LoVo (cell line): ENCODE data around the gene SLC25A4.
"Not testable (repeated sequence)": the region's sequence is repeated elsewhere in the genome, so short reads cannot be mapped to it uniquely, and the experiment has no call there.

Experiments used
- DNase-seq: peaks from one replicate; pipeline ENCODE4 v3.0.0-alpha.2; 2016; ENCODE audit warnings: low spot score

Gene SLC25A4

DNA sequence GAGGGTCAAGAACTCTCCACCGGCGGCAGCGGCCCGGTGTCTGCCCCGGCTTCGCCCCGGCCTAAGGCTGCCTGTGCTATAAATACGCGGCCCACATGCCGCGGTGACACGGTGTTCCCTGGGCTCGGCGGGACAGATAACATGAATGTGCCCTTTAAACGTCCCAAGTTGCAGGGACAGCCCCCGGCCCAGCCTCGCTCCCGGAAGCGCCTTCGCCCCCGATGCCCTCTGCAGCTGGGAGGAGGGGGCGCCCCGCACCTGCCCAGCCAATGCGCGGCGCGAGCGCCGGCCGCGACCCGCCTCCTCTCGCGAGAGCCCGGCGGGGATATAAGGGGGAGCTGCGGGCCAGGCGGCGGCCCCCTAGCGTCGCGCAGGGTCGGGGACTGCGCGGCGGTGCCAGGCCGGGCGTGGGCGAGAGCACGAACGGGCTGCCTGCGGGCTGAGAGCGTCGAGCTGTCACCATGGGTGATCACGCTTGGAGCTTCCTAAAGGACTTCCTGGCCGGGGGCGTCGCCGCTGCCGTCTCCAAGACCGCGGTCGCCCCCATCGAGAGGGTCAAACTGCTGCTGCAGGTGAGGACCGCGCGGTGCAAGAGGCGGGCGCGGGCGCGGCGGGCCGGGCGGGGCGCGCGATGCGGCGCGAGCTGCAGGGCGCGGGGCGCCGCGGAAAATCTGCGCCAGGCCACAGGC is at the start of gene SLC25A4:
TSS of gene SLC25A4 (plus strand) at position 355 of the 689 bp plus-strand sequence. CDS start at position 462, 107 bp downstream.
- peak; percentile 91 for DNase-seq

DNA sequence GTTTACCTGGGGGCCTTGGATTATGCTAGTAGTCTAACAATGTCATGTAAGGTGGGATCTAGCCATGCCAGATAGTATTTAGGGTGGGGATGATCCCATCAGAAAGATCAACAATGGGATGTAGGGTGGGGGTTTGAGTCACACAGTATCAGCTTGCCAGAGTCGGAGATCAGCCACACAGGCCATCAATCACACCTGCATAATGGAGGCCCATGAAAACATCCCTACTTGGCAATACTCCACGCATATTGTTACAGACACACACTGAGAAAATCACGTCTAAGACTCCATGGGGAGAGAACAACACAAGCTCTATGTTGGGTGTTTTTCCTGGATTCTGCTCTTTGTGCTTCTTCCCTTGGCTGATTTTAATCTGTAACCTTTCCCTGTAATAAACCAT is 49.5 kb upstream of the SLC25A4 start:
- no peak for DNase-seq

- DNase-seq, result peak; percentile 45
Observed at GRCh38 chr4:185096032-185096653, 46.9 kb upstream of the SLC25A4 start.

- no peak for DNase-seq
Observed at GRCh38 chr4:185098474-185098873, 44.6 kb upstream of the SLC25A4 start.

DNA sequence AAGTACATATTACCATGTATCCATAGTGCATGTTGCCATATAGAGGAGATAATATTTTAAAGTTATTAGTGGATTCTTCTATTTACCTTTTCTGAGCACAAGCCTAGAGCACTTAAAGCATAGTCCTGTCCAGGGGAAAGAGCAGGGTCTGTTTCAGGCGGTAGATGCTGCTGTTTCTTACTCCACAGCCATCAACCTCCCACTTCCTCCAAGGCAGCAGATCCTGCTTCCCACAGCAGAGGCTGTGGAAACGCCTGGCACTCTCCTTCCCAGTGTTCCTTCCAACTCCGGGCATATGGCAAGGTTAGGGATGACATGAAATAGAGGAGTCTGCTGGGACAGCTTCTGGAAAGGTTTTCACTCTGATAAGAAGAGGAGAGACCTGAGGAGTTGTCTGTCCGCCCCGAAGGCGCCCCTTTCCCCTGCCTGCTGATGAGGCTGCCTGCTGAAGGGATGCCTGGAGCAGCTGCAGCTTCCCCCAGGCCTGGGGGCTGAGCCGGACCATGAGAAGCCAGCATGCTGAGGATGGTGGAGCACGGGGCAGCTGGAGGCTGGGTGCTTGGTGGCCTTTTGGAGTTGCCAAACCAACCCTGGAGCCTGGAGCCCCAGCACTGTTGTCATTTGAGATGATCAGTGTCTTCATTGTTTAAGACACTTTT is 43.9 kb upstream of the SLC25A4 start:
- DNase-seq, result no peak

GRCh38 chr4:185099940-185100339 is 43.1 kb upstream of the SLC25A4 start:
- DNase-seq, result no peak

DNA sequence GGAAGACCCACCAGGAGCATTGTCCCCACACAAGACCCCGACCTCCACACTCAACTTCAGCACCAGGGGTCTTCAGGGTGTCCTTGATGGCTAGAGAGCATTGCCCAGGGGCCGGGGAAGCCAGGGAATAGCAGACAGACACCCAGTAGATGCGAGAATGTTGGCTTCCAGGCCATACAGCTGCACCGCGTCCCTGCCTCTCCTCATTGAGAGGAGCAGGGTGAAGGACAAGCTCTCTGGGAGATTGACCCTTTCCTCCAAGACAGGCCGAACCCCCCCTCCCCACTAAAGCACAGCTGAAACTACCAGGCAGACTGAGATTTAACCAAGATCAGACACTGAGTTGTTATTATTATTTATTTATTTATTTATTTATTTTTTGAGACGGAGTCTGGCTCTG is 42.6 kb upstream of the SLC25A4 start:
- no peak for DNase-seq

DNA sequence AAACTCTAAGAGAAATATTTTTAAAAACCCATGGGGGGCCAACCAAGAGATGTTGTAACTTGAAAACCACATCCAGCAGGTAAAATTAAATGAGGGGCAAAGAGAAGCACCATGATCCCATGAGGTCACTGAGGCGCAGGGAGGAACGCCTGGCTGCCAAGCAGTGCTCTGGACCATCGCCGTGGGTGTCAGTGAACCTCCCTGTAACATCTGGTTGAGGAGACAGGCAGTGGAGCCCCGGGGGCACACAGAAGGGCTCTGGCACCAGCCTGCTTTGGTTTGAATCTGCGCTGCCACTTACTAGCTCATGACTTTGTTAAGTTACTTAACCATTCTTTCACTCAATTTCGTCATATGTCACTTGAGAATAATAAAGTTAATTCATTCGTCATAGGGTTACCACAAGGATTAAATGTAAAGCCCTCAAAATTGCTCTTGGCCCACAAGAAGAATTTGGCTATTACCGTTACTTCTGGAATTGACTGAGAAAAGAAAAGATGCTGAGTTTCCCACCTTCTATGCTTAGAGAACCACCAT is 41.6 kb upstream of the SLC25A4 start:
- DNase-seq, result no peak

- no peak for DNase-seq
Observed at GRCh38 chr4:185104733-185105132, 38.3 kb upstream of the SLC25A4 start.

DNA sequence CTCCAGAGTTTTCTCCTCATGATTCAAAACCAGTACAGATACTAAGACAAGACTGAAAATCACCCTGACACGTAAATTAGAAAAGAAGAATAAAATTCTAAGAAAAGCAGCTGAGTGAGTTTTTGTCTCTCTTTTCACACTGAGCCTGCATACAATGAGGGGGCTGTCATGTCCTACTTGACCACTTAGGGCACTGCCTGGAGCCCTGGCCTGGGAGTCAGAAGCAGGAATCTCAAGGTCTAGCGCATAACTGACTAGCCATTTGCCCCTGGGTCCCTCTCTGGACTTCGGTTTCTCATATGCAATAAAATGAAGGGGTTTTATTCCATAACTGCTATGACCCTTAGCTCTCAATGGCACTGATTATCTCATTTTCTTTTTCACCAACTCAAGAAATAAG is 36.7 kb upstream of the SLC25A4 start:
- DNase-seq, result no peak

DNA sequence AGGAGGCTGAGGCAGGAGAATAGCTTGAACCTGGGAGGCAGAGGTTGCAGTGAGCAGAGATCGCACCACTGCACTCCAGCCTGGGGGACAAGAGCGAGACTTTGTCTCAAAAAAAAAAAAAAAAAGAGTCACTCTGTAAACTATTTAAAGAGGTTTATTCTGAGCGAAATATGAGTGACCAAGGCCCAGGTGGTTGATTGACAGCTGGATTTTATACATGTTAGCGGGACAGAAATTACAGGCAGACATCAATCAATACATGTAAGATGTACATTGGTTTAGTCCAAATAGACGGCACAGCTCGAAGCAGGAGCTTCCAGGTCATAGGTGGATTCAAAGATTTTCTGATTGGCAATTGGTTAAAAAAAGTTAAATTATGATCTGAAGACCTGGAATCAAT is 35.5 kb upstream of the SLC25A4 start:
- not testable (repeated sequence) for DNase-seq

DNA sequence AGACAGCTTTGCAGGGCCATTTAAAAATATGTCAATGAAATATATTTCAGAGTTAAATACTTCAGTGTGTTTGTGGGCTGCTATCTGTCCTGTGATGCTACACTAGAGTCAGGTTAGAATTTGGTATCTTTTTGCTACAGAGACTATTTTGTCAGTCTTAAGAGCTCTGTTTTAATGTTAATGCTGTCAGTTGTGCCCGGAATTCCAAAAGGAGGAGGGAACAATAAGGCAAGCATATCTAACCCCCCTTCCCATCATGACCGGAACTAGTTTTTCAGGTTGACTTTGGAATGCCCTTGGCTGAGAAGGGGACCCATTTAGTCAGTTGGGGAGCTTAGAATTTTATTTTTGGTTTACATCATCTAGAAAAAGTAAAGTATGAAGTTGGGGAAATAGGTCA is 34.9 kb upstream of the SLC25A4 start:
- DNase-seq, result no peak

GRCh38 chr4:185108669-185109068 is 34.4 kb upstream of the SLC25A4 start:
- peak; percentile 18 for DNase-seq

DNA sequence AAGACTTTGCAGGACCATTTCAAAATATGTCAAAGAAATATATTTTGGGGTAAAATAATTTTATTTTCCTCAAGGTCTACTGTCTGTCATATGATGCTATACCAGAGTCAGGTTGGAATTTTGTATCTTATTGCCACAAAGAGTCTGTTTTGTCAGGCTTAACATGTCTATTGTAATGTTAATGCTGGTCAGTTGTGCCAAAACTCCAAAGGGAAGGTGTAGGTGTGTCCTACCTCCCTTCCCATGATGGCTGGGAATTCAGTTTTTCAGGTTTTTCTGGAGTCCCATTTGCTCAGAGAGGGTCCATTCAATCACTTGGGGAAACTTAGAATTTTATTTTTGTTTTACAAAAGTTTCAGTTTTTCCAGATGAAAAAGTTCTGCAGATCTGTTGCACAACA is 33.3 kb upstream of the SLC25A4 start:
- DNase-seq, result no peak

DNA sequence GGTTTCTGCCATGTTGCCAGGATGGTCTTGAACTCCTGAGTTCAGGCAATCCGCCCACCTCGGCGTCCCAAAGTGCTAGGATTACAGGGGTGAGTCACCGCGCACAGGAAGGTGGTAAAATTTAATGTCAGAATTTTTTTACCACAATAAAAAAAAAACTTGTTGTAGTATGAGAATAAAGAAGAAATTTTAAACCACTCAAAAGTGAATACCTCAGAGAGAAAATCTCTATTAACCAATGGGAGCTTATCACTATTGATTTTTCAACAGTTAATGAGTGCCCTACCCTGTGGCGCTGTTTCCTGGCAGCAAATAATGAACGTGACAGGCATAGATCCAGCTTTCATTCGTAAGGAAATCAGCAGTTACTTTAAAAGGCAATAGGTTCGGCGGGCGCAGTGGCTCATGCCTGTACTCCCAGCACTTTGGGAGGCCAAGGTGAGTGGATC is 32.7 kb upstream of the SLC25A4 start:
- peak; percentile 33 for DNase-seq

GRCh38 chr4:185112104-185112503 is 31.0 kb upstream of the SLC25A4 start:
- peak; percentile 80 for DNase-seq

GRCh38 chr4:185113340-185113739 is 29.7 kb upstream of the SLC25A4 start:
- no peak for DNase-seq

DNA sequence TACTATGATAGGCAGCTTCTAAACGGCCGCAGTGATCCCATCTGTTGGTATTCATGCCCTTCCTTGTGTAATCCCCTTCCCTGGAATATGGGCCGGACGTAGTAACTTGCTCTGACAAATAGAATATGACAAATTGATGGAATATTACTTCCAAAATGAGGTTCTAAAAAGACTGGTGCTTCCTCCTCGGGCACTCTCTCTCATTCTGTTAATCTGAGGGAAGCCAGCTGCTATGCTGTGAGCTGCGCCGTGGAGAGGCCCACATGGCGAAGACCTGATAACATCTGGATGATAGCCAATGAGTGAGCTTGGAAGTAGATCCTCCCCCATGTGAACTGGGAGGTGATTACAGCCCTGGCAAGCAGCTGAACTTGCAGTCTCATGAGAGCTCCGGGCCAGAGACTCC is 27.2 kb upstream of the SLC25A4 start:
- no peak for DNase-seq

DNA sequence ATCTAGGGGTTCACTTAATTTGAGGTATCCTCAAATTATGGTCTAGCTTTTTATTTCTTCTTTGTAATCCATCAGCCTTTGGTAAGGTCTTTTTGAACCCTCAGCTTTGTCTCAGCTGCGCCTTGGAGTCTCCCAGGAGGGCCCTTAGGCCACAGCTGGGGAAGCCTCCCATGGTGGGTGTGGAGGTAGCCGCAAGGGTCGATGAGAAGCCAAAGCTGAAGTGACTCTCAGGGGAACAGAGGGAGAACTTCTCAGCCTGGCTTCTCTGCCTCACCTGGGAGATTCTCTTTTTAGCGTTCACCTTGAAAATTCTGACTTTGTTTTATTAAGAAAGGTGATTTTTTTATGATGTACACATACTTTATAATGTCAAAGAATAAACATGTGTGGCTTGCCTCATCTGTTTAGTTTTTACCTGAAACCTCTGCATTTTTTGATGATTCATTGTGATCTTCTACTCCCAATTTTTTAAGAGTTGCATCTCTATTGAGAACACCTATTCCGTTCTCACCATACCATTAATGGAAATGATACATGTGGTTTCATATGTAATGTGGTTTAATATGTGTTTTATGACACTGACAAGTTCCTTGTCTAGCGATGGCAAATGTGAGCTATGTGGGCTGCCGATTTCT is 25.6 kb upstream of the SLC25A4 start:
- no peak for DNase-seq

GRCh38 chr4:185118876-185119275 is 24.2 kb upstream of the SLC25A4 start:
- DNase-seq, result no peak

GRCh38 chr4:185119467-185119866 is 23.6 kb upstream of the SLC25A4 start:
- DNase-seq, result not testable (repeated sequence)

- DNase-seq, result no peak
Observed at GRCh38 chr4:185119927-185120630, 23.0 kb upstream of the SLC25A4 start.
